ENCODE results near the gene PEAK1. TPM values are rescaled to one million over a fixed set of nuclear protein-coding genes. Genes with fewer than 3 reads are reported as not detected.

The PEAK1 gene
- polyA plus RNA-seq, 1 experiment, result 40.7 TPM

GRCh38 chr15:77437264-77437663, 17.4 kb upstream of the PEAK1 start:
- ChIA-PET POLR2A (no interaction called here), CTCF (interaction anchor here (1.0 kb wide), 1 partner anchor 9 kb away, joined by 3 read pairs; no protein-coding TSS in a partner anchor)
- H3K4me3 ChIP-seq (ENCODE audit: low read depth, low read length), result no peak overlapping the region
- TF ChIP-seq, protein P1, sequence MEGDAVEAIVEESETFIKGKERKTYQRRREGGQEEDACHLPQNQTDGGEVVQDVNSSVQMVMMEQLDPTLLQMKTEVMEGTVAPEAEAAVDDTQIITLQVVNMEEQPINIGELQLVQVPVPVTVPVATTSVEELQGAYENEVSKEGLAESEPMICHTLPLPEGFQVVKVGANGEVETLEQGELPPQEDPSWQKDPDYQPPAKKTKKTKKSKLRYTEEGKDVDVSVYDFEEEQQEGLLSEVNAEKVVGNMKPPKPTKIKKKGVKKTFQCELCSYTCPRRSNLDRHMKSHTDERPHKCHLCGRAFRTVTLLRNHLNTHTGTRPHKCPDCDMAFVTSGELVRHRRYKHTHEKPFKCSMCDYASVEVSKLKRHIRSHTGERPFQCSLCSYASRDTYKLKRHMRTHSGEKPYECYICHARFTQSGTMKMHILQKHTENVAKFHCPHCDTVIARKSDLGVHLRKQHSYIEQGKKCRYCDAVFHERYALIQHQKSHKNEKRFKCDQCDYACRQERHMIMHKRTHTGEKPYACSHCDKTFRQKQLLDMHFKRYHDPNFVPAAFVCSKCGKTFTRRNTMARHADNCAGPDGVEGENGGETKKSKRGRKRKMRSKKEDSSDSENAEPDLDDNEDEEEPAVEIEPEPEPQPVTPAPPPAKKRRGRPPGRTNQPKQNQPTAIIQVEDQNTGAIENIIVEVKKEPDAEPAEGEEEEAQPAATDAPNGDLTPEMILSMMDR (IDR thresholded peaks at IDR 0.05; ENCODE audit: insufficient read depth, low read depth, low read length), result no peak
- no peak for DNase-seq (ENCODE audit: low read depth)
- no peaks in the 10 kb centered on the region for H3K36me3 ChIP-seq (ENCODE audit: control insufficient read depth, insufficient read depth, low read length)
- H3K27me3 ChIP-seq (ENCODE audit: control insufficient read depth, insufficient read depth, low read length), result no peaks in the 10 kb centered on the region

DNA sequence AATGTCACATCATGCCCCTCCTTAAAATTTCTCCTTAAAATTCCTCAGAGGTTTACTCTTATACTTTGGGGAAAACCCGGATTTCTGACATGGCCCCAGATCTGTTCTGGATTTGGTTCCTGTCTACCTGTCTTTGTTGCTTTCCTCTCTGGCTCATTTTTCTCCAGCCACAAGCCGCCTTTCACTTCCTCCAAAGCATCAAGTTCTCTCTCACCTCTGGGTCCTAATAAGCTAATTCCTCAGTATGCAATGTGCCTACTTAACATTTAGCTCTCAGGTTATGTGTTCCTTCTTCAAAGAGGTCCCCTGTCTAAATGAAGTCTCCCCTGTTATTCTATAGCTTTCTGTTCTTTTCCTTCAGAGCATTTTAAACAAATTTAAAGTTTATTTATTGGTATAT, 16.9 kb upstream of the PEAK1 start:
- no peaks in the 10 kb centered on the region for H3K27me3 ChIP-seq (ENCODE audit: control insufficient read depth, insufficient read depth, low read length)
- no peak for DNase-seq (ENCODE audit: low read depth)
- CTCF ChIA-PET, result interaction anchor here (1.0 kb wide), 1 partner anchor 9 kb away, joined by 3 read pairs; no protein-coding TSS in a partner anchor
- H3K4me3 ChIP-seq (ENCODE audit: low read depth, low read length), result no peak overlapping the region
- TF ChIP-seq, protein P1 (IDR thresholded peaks at IDR 0.05; ENCODE audit: insufficient read depth, low read depth, low read length), result no peak
- no peaks in the 10 kb centered on the region for H3K36me3 ChIP-seq (ENCODE audit: control insufficient read depth, insufficient read depth, low read length)
- POLR2A ChIA-PET, result no interaction called here

GRCh38 chr15:77430652-77431051, 10.7 kb upstream of the PEAK1 start:
- H3K36me3 ChIP-seq (ENCODE audit: control insufficient read depth, insufficient read depth, low read length), result no peaks in the 10 kb centered on the region
- ChIA-PET CTCF (no interaction called here), POLR2A (interaction anchor here (0.5 kb wide), 1 partner anchor 17 kb away, joined by 6 read pairs; no protein-coding TSS in a partner anchor)
- TF ChIP-seq, protein P1 (IDR thresholded peaks at IDR 0.05; ENCODE audit: insufficient read depth, low read depth, low read length), result no peak
- DNase-seq (ENCODE audit: low read depth), result no peak
- H3K27me3 ChIP-seq (ENCODE audit: control insufficient read depth, insufficient read depth, low read length), result no peaks in the 10 kb centered on the region
- H3K4me3 ChIP-seq (ENCODE audit: low read depth, low read length), result no peak overlapping the region

DNA sequence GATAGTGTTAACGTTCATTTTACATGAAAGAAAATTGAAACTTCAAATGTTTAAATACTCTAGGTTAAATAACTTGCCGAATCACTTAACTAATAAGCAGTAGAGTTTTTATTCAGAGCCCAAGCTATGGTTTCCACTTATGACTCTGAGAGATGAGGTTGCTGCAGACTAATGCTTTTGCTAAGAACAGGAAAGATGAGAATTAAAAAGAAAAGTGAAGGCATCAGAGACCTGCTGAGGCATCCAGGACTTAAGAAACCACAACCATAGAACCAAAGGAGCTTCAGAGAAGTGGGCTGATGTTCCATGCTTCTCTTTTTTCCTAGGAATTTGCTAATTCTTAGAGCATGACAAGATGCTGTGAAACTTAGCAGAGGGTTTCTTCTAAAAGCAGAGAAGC, 10.3 kb upstream of the PEAK1 start:
- H3K36me3 ChIP-seq (ENCODE audit: control insufficient read depth, insufficient read depth, low read length), result no peaks in the 10 kb centered on the region
- no peak for DNase-seq (ENCODE audit: low read depth)
- CTCF ChIA-PET, result no interaction called here
- no peak overlapping the region for H3K4me3 ChIP-seq (ENCODE audit: low read depth, low read length)
- POLR2A ChIA-PET, result interaction anchor here (0.5 kb wide), 1 partner anchor 16 kb away, joined by 6 read pairs; no protein-coding TSS in a partner anchor
- no peaks in the 10 kb centered on the region for H3K27me3 ChIP-seq (ENCODE audit: control insufficient read depth, insufficient read depth, low read length)
- TF ChIP-seq, protein P1 (IDR thresholded peaks at IDR 0.05; ENCODE audit: insufficient read depth, low read depth, low read length), result no peak

DNA sequence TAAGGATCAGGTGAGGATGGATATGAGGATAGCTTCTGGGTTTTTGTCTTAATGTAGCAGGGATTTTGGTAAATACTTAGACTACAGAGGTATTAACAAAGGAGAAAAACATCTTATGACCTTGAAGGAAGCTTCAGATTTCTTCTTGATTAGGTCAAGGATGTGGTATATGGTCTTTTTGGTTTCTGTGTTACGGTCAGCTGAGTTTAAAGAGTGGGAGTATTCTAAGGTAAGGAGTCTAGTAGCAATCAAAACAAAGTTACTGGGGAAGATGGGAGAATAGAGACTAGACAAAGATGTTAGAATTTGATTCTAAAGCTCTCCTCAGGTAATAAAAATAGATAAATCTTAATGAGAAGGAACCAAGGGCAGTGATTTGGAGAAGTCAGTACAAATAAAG, 7.0 kb upstream of the PEAK1 start:
- TF ChIP-seq, protein P1 (IDR thresholded peaks at IDR 0.05; ENCODE audit: insufficient read depth, low read depth, low read length), result no peak
- Histone ChIP-seq H3K36me3 (ENCODE audit: control insufficient read depth, insufficient read depth, low read length) (no peaks in the 10 kb centered on the region), H3K27me3 (ENCODE audit: control insufficient read depth, insufficient read depth, low read length) (no peaks in the 10 kb centered on the region), H3K4me3 (ENCODE audit: low read depth, low read length) (no peak overlapping the region)
- DNase-seq (ENCODE audit: low read depth), result no peak
- CTCF ChIA-PET, result interaction anchor here (0.6 to 1.6 kb wide), 3 partner anchors 10 to 240 kb away, joined by 3 to 4 read pairs (median 3); no protein-coding TSS in a partner anchor
- POLR2A ChIA-PET, result no interaction called here
